Activated naive CD4-positive, alpha-beta T cell treated with anti-CD3 and anti-CD28 coated beads, Interleukin-2, amount 50 U/mL, for 72 hours (primary cell): ENCODE results near the gene TIGD4. TPM values are rescaled to one million over a fixed set of nuclear protein-coding genes. Genes with fewer than 3 reads are reported as not detected.
"Not testable (repeated sequence)": the region's sequence is repeated elsewhere in the genome, so short reads cannot be mapped to it uniquely, and the experiment has no call there.

Experiments
- ATAC-seq, 2 donors: fragments of 150-1000 bp; cut with Tn5 transposase; 2 replicates each; pipeline ENCODE4 v1.10.0; 2021; ENCODE audit warnings: mild to moderate bottlenecking in 2 of 2, moderate library complexity in 2 of 2
- DNase-seq, 2 donors: peaks; one replicate each; pipeline ENCODE4 v3.0.0; 2021 to 2022; ENCODE audit warnings: low spot score in 2 of 2
- H3K27ac Mint-ChIP-seq, 2 donors: one replicate each; pipeline ENCODE4 v1.8.0; 2022; ENCODE audit warnings: mild to moderate bottlenecking in 2 of 2, mixed read lengths in 2 of 2
- H3K36me3 Mint-ChIP-seq, 2 donors: one replicate each; pipeline ENCODE4 v1.8.0; 2022; ENCODE audit warnings: mixed read lengths in 2 of 2
- H3K9me3 Mint-ChIP-seq, 2 donors: one replicate each; pipeline ENCODE4 v1.8.0; 2022; ENCODE audit warnings: mixed read lengths in 2 of 2
- total RNA-seq, 2 donors: library from RNA; stranded (reverse); gene quantifications; one replicate each; pipeline ENCODE4 v1.2.3, GENCODE V29; 2022

Gene TIGD4
- total RNA-seq, 2 donors from 2014 or later: 0.23 TPM; not detected in 1

- H3K36me3 Mint-ChIP-seq: peaks cover 0 to 5% of the 10 kb centered on the region in 2 donors
- no peak for DNase-seq
- H3K27ac Mint-ChIP-seq: no peak overlapping the region
These were observed 16.4 kb upstream of the TIGD4 start for GRCh38 chr4:152795891-152796290.

GRCh38 chr4:152786627-152787026 is 7.1 kb upstream of the TIGD4 start:
- ATAC-seq (no peak), DNase-seq (no peak)
- Mint-ChIP-seq H3K36me3 (no peaks in the 10 kb centered on the region), H3K27ac (no peak overlapping the region), H3K9me3 (no peaks in the 10 kb centered on the region)

More at GRCh38 chr4:152795891-152796290, 16.4 kb upstream of the TIGD4 start:
- no peak for ATAC-seq
- H3K9me3 Mint-ChIP-seq: no peaks in the 10 kb centered on the region

DNA sequence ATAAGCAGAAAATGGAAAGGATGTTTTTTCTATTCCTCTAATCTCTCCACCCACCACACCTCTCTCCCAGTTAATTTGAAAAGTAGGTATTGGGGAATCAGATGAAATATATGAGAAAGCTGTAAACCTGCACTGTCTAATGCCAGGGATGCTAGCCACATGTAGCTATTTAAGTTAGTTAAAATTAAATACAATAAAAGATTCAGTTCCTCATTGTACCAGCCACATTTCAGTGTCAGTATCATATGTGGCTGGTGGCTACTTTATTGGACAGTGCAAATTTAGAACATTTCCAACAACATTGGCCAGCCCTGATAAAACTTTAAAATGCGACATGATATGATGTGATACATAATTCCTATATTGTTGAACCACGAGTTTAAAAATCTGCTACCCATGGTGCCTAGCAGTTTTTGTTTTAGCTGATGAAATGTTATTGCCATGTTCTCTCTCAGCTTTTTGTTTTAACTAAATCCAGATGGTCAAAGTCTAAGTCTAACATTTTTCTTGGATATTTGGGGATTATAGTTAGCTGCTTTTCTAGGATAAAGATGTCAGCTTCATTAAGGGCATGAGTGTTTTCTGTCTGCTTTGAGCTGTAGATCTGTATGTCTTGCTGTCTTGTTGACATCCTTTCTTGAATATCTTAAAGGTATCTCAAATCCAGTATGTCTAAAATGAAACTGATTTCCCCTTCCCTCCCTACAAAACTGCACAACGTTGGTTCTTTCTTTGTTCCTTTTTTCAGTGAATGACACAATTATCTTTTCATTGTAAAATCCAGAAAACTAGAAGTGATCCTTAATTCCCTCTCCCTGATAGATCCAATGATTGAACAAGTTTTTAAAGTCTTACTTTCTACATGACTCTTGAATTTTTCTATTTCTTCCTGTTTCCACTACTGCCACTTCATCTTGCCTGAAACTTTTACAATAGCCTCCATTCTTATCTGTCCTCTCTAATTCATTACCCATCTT is 6.4 kb upstream of the TIGD4 start:
- Mint-ChIP-seq H3K9me3 (no peaks in the 10 kb centered on the region), H3K27ac (no peak overlapping the region), H3K36me3 (no peaks in the 10 kb centered on the region)
- no peak for DNase-seq
- no peak for ATAC-seq

- DNase-seq (no peak), ATAC-seq (no peak)
- no peaks in the 10 kb centered on the region for H3K9me3 Mint-ChIP-seq
- H3K36me3 Mint-ChIP-seq: peaks cover 0 to 5% of the 10 kb centered on the region in 2 donors
- no peak overlapping the region for H3K27ac Mint-ChIP-seq
These were observed 5.2 kb upstream of the TIGD4 start for GRCh38 chr4:152784490-152785350.

DNA sequence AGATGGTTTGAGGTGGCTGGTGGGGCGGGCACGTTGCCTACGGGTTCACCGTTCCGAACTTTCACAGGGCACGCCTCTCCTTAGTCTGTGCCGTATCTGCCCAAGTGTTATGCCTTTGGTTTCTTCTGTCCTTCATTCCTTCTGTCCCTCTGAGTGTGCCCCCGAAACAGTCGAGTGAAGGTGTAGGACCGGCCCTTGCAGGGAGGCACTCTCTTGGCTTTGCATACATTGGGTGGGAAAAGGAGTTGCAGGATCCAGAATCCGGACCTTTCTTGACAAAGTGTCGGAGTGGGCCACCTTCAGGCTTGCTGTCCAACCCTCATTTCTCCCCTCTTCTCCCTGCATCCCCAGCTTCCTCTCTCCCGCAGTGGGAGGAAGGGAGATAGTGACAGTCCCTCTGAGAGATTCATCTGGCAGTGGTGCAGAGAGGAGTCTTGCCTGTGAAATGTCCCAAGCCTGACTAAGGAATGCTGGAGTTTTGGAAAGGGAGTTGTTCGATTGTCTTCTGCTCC is 793 bp upstream of the TIGD4 start:
- DNase-seq: peak in 1 of 2 donors; percentile 57
- peak overlapping the region; percentile 93 to 98 for H3K27ac Mint-ChIP-seq
- no peaks in the 10 kb centered on the region for H3K9me3 Mint-ChIP-seq
- H3K36me3 Mint-ChIP-seq: peaks cover 0 to 16% of the 10 kb centered on the region in 2 donors
- ATAC-seq: peak; percentile 45 to 62

- Mint-ChIP-seq H3K36me3 (peaks cover 0 to 16% of the 10 kb centered on the region in 2 donors), H3K27ac (peak overlapping the region; percentile 93 to 98), H3K9me3 (no peaks in the 10 kb centered on the region)
- DNase-seq (peak in 1 of 2 donors; percentile 26), ATAC-seq (peak in 1 of 2 donors; percentile 11)
These were observed 646 bp downstream of the TIGD4 start for GRCh38 chr4:152778656-152779512.

DNA sequence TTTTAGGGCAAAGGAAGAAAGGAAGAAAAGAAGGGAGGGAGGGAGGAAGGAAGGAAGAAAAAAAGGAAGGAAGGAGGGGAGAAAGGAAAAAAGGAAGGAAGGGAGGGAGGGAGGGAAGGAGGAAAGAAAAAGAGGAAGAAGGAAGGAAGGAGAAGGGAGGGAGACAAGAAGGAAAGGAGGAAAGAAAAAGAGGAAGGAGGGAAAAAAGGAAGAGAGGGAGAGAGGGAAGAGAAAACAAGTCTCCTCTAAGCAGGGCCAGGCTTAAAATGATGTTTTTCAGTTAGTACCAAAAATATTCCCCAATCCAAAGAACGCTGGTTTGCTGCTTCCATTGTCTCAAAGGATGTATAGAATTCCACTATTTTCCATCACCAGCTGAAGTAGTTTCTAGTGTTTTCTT is 2.0 kb downstream of the TIGD4 start:
- no peak overlapping the region for H3K27ac Mint-ChIP-seq
- no peaks in the 10 kb centered on the region for H3K9me3 Mint-ChIP-seq

DNA sequence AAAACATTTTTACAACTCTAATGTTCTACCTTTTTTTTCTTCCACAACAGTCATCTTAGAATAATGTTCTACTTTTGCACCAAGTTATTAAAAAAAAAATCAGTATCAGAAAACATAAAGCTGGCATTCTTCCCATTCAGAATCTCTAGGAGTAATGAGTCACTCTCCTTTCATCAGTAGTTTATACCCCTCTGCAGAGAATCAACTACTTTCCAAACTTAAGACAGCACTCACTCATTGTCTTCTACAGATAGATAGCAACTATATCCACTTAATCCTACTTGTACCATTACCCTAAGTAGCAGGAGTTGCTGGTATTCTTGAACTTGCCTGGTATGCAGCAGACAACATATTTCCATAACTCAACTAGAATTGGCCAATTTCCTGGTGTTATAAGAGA is 3.2 kb downstream of the TIGD4 start:
- no peak for ATAC-seq
- peaks cover 0 to 16% of the 10 kb centered on the region in 2 donors for H3K36me3 Mint-ChIP-seq
- H3K27ac Mint-ChIP-seq: no peak overlapping the region
- DNase-seq: no peak
- no peaks in the 10 kb centered on the region for H3K9me3 Mint-ChIP-seq

More for the DNA sequence above, 2.0 kb downstream of the TIGD4 start:
- H3K36me3 Mint-ChIP-seq: peaks cover 0 to 16% of the 10 kb centered on the region in 2 donors
- DNase-seq (no peak), ATAC-seq (no peak)

- ATAC-seq: no peak
- Mint-ChIP-seq H3K36me3 (peaks cover 0 to 4% of the 10 kb centered on the region in 2 donors), H3K27ac (no peak overlapping the region), H3K9me3 (no peaks in the 10 kb centered on the region)
- no peak for DNase-seq
These were observed 5.6 kb downstream of the TIGD4 start for GRCh38 chr4:152773953-152774352.

- no peak overlapping the region for H3K27ac Mint-ChIP-seq
- no peaks in the 10 kb centered on the region for H3K36me3 Mint-ChIP-seq
- DNase-seq: no peak
- H3K9me3 Mint-ChIP-seq: no peaks in the 10 kb centered on the region
- ATAC-seq: no peak
These were observed 6.2 kb downstream of the TIGD4 start for GRCh38 chr4:152773339-152773738.

- Mint-ChIP-seq H3K27ac (no peak overlapping the region), H3K9me3 (no peaks in the 10 kb centered on the region), H3K36me3 (no peaks in the 10 kb centered on the region)
- DNase-seq (no peak), ATAC-seq (peak in 1 of 2 donors; percentile 63)
These were observed 7.6 kb downstream of the TIGD4 start for GRCh38 chr4:152771741-152772533.

DNA sequence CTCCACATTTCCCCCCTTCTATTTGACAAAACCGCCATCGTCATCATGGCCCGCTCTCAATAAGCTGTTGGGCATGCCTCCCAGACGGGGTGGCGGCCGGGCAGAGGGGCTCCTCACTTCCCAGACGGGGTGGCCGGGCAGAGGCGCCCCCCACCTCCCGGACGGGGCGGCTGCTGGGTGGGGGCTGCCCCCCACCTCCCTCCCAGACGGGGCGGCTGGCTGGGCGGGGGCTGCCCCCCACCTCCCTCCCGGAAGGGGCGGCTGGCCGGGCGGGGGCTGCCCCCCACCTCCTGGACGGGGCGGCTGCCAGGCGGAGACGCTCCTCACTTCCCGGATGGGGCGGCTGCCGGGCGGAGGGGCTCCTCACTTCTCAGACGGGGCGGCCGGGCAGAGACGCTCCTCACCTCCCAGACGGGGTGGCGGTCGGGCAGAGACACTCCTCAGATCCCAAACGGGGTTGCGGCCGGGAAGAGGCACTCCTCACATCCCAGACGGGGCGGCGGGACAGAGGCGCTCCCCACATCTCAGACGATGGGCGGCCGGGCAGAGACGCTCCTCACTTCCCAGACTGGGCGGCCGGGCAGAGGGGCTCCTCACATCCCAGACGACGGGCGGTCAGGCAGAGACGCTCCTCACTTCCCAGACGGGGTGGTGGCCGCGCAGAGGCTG is 14.3 kb downstream of the TIGD4 start:
- not testable (repeated sequence) for H3K36me3 Mint-ChIP-seq, H3K9me3 Mint-ChIP-seq, ATAC-seq, H3K27ac Mint-ChIP-seq, DNase-seq

DNA sequence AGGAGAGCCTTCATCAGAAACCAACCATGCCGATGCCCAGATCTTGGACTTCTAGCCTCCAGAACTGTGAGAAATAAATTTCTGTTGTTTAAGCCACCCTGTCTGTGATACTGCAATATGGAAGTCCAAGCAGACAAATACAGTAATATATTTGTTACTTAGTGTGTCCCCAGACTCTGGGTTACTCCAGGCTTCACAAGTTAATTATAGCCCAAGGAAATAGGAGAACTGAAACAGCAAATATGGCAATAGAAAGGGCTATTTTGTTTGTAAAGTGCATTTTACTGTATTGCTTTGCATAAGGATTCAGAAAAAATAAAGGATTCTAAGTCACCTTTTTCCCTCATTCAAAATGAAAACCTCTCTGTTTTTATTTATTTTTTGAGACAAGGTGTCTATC is 15.7 kb downstream of the TIGD4 start:
- Mint-ChIP-seq H3K27ac (no peak overlapping the region), H3K9me3 (no peaks in the 10 kb centered on the region), H3K36me3 (no peaks in the 10 kb centered on the region)
- no peak for DNase-seq
- no peak for ATAC-seq

GRCh38 chr4:152748619-152749018 is 30.9 kb downstream of the TIGD4 start:
- Mint-ChIP-seq H3K36me3 (no peaks in the 10 kb centered on the region), H3K9me3 (no peaks in the 10 kb centered on the region), H3K27ac (no peak overlapping the region)
- DNase-seq: no peak
- no peak for ATAC-seq

GRCh38 chr4:152747444-152747843 is 32.1 kb downstream of the TIGD4 start:
- H3K9me3 Mint-ChIP-seq: no peaks in the 10 kb centered on the region
- H3K36me3 Mint-ChIP-seq: no peaks in the 10 kb centered on the region
- DNase-seq (no peak), ATAC-seq (no peak)
- H3K27ac Mint-ChIP-seq: no peak overlapping the region
